D721Med (cell line): ENCODE measurements around the gene COL25A1.
"Not testable (repeated sequence)": the region's sequence is repeated elsewhere in the genome, so short reads cannot be mapped to it uniquely, and the experiment has no call there.

Experiments
- DNase-seq: peaks from one replicate; pipeline ENCODE4 v3.0.0; 2011; ENCODE audit warnings: low spot score; ENCODE audit not compliant: insufficient read length
- FAIRE-seq: peaks from 2 replicates; lab custom pipeline; 2011; peaks lifted over from hg19 to GRCh38; lab: Jason Lieb, UNC
- CTCF ChIP-seq: IDR thresholded peaks from 2 replicates; pipeline ENCODE4 v1.5.1; 2012; ENCODE audit warnings: mild to moderate bottlenecking, control low read depth; ENCODE audit not compliant: insufficient read depth; ENCODE audit errors: missing control alignments

Gene COL25A1

GRCh38 chr4:109155084-109155483 lies 147.4 kb downstream of the COL25A1 start:
- DNase-seq = no peak
- no peak for FAIRE-seq
- no peak for TF ChIP-seq CTCF

GRCh38 chr4:109154424-109154823 lies 148.0 kb downstream of the COL25A1 start:
- DNase-seq = no peak
- no peak for FAIRE-seq

GRCh38 chr4:109149836-109150235 lies 152.6 kb downstream of the COL25A1 start:
- DNase-seq (no peak), FAIRE-seq (no peak)
- TF ChIP-seq CTCF = no peak

More at GRCh38 chr4:109154424-109154823, 148.0 kb downstream of the COL25A1 start:
- no peak for TF ChIP-seq CTCF

- FAIRE-seq (no peak), DNase-seq (no peak)
- TF ChIP-seq CTCF = no peak
Observed at GRCh38 chr4:109148577-109149075, 153.8 kb downstream of the COL25A1 start.

- no peak for DNase-seq
- FAIRE-seq = no peak
- TF ChIP-seq CTCF = no peak
Observed at GRCh38 chr4:109147135-109147534, 155.3 kb downstream of the COL25A1 start.

- no peak for TF ChIP-seq CTCF
- no peak for DNase-seq
- no peak for FAIRE-seq
Observed at GRCh38 chr4:109146499-109146898, 156.0 kb downstream of the COL25A1 start.

GRCh38 chr4:109138125-109138524 lies 164.3 kb downstream of the COL25A1 start:
- FAIRE-seq = not testable (repeated sequence)

GRCh38 chr4:109134921-109135320 lies 167.5 kb downstream of the COL25A1 start:
- FAIRE-seq (no peak), DNase-seq (no peak)
- no peak for TF ChIP-seq CTCF

More at GRCh38 chr4:109138125-109138524, 164.3 kb downstream of the COL25A1 start:
- DNase-seq = not testable (repeated sequence)
